HepG2 (cell line): ENCODE data around the gene SLC38A8. TPM values are rescaled to one million over a fixed set of nuclear protein-coding genes. Genes with fewer than 3 reads are reported as not detected.

Experiments
- ATAC-seq: fragments of 200-7000 bp; cut with Tn5 transposase; 3 replicates; pipeline ENCODE4 v1.9.1; 2020; ENCODE audit warnings: mild to moderate bottlenecking, moderate library complexity
- BruUV-seq: library from RNA; stranded (reverse); fragments of 400-500 nt; replicated peaks from 2 replicates; lab custom pipeline; 2021; lab: Mats Ljungman, UMichigan
- CTCF ChIA-PET: fragments of 300-600 bp; formaldehyde crosslinking; extraction: SDS; loops from one replicate; lab custom pipeline; 2021; ENCODE audit warnings: low total read pairs, inconsistent platforms, low intra/inter-chr PET ratio; lab: Yijun Ruan, JAX
- POLR2A ChIA-PET: fragments of 350-600 bp; sonication (Branson Sonifier 250); formaldehyde crosslinking; loops from one replicate; lab custom pipeline; 2020; ENCODE audit warnings: antibody characterized with exemption, inconsistent platforms; lab: Yijun Ruan, JAX
- DNase-seq: peaks from one replicate; pipeline ENCODE4 v3.0.0-alpha.2; 2015; ENCODE audit warnings: low spot score
- FAIRE-seq: peaks from 3 replicates; lab custom pipeline; 2011; peaks lifted over from hg19 to GRCh38; lab: Jason Lieb, UNC
- H2AFZ ChIP-seq: one replicate; pipeline ENCODE4 v1.6.1; 2011; ENCODE audit warnings: low read length, inconsistent platforms
- H3K27ac ChIP-seq: fragments of 300-600 bp; 3 replicates; pipeline ENCODE4 v1.8.0; 2011; ENCODE audit warnings: mixed run types, mild to moderate bottlenecking, mixed read lengths, low read length, inconsistent platforms; ENCODE audit not compliant: insufficient read depth; ENCODE audit errors: extremely low read length
- H3K27me3 ChIP-seq, 2 experiments: fragments of 200-600 bp in 1 of 2; 2 replicates in 1 of 2; 3 replicates in 1 of 2; pipeline versions ENCODE4 v1.6.0 to v1.8.0; 2011; ENCODE audit warnings: low read length in 2 of 2, mild to moderate bottlenecking in 2 of 2, moderate library complexity in 2 of 2, inconsistent platforms in 1 of 2; ENCODE audit not compliant: insufficient read depth in 2 of 2, control insufficient read depth in 1 of 2
- H3K36me3 ChIP-seq, 2 experiments: fragments of 200-600 bp in 1 of 2; replicated peaks in 1 of 2; 2 replicates in 1 of 2; 3 replicates in 1 of 2; pipeline versions ENCODE4 v1.5.1 to v1.8.0; 2011; ENCODE audit warnings: low read length in 2 of 2, inconsistent platforms in 1 of 2; ENCODE audit not compliant: insufficient read depth in 2 of 2, control insufficient read depth in 1 of 2
- H3K4me1 ChIP-seq: 2 replicates; pipeline ENCODE4 v1.5.1; 2012; ENCODE audit warnings: low read length, inconsistent platforms; ENCODE audit not compliant: insufficient read depth
- H3K4me2 ChIP-seq: 2 replicates; pipeline ENCODE4 v1.6.0; 2011; ENCODE audit warnings: low read depth, low read length, inconsistent platforms
- H3K4me3 ChIP-seq, 3 experiments: fragments of 200-600 bp in 1 of 3; sonication (generic), shearing (Covaris generic) in 1 of 3; replicated peaks in 1 of 3; 2 replicates each; pipeline ENCODE4 v1.5.1; 2011 to 2016; ENCODE audit warnings: low read length in 3 of 3, inconsistent platforms in 2 of 3, low read depth in 2 of 3, mild to moderate bottlenecking in 2 of 3, control low read depth in 1 of 3, mixed read lengths in 1 of 3; ENCODE audit not compliant: insufficient read depth in 1 of 3
- H3K79me2 ChIP-seq: one replicate; pipeline ENCODE4 v1.6.1; 2011; ENCODE audit warnings: low read length, inconsistent platforms; ENCODE audit not compliant: insufficient read depth
- H3K9ac ChIP-seq: 2 replicates; pipeline ENCODE4 v1.6.0; 2011; ENCODE audit warnings: mild to moderate bottlenecking, low read depth, low read length, inconsistent platforms; ENCODE audit not compliant: insufficient read depth
- H3K9me3 ChIP-seq: 2 replicates; pipeline ENCODE4 v1.5.1; 2012; ENCODE audit warnings: mild to moderate bottlenecking, low read length
- H4K20me1 ChIP-seq: 2 replicates; pipeline ENCODE4 v1.6.0; 2011; ENCODE audit warnings: inconsistent platforms, mild to moderate bottlenecking, low read length, moderate library complexity; ENCODE audit not compliant: insufficient read depth
- FOXK1 ChIP-seq: sonication (generic); formaldehyde crosslinking; IDR thresholded peaks from 2 replicates; pipeline ENCODE4 v1.4.0; 2020; ENCODE audit warnings: low read depth, missing genetic modification reagents, borderline replicate concordance
- HDAC1 ChIP-seq: sonication (generic); formaldehyde crosslinking; IDR thresholded peaks from 2 replicates; pipeline ENCODE4 v1.5.1; 2020; ENCODE audit warnings: mild to moderate bottlenecking, missing genetic modification reagents
- NONO ChIP-seq, 2 experiments: fragments of 450-650 bp in 1 of 2; sonication (generic) in 1 of 2; formaldehyde crosslinking in 1 of 2; IDR thresholded peaks in 1 of 2; conservative IDR thresholded peaks in 1 of 2; 2 replicates each; pipeline versions ENCODE4 v1.6.1 to v1.8.0; 2017 to 2022; ENCODE audit warnings: mild to moderate bottlenecking in 1 of 2, missing genetic modification reagents in 1 of 2, moderate library complexity in 1 of 2
- RELA ChIP-seq: sonication (generic); formaldehyde crosslinking; IDR thresholded peaks from 2 replicates; pipeline ENCODE4 v1.4.0; 2020; ENCODE audit warnings: missing genetic modification reagents
- REXO4 ChIP-seq: sonication (generic); formaldehyde crosslinking; IDR thresholded peaks from 2 replicates; pipeline ENCODE4 v1.8.0; 2022; ENCODE audit warnings: missing genetic modification reagents, mild to moderate bottlenecking, borderline replicate concordance
- U2AF1 ChIP-seq: fragments of 200-400 bp; formaldehyde crosslinking; optimal IDR thresholded peaks from 2 replicates; pipeline ENCODE3; 2017; ENCODE audit warnings: mild to moderate bottlenecking, low read depth, low read length
- ZFAT ChIP-seq: sonication (generic); formaldehyde crosslinking; conservative IDR thresholded peaks from 2 replicates; pipeline ENCODE4 v1.8.1; 2023; ENCODE audit warnings: missing genetic modification reagents, inconsistent platforms
- ZNF143 ChIP-seq: sonication (generic); formaldehyde crosslinking; IDR thresholded peaks from 2 replicates; pipeline ENCODE4 v1.4.0; 2020; ENCODE audit warnings: missing genetic modification reagents
- ZNF260 ChIP-seq: sonication (generic); formaldehyde crosslinking; IDR thresholded peaks from 2 replicates; pipeline ENCODE4 v1.4.0; 2020; ENCODE audit warnings: missing genetic modification reagents, low read depth, mild to moderate bottlenecking, borderline replicate concordance
- ZNF660 ChIP-seq: sonication (generic); formaldehyde crosslinking; IDR thresholded peaks from 2 replicates; pipeline ENCODE4 v1.5.1; 2020; ENCODE audit warnings: mild to moderate bottlenecking, low read depth, missing genetic modification reagents, borderline replicate concordance
- ZNF879 ChIP-seq: sonication (generic); formaldehyde crosslinking; IDR thresholded peaks from 2 replicates; pipeline ENCODE4 v1.8.1; 2023; ENCODE audit warnings: missing genetic modification reagents
- ZSCAN22 ChIP-seq: sonication (generic); formaldehyde crosslinking; IDR thresholded peaks from 2 replicates; pipeline ENCODE4 v1.4.0; 2020; ENCODE audit warnings: mild to moderate bottlenecking, missing genetic modification reagents
- WGBS: methylation state at CpG from one replicate; pipeline ENCODE4 v1.1.6; 2017; ENCODE audit warnings: low lambda C conversion rate; 5-methylcytosine and 5-hydroxymethylcytosine counted together
- in situ Hi-C: cut with HindIII; loops from 2 replicates; pipeline ENCODE4 v1.10.0; 2017; ENCODE audit warnings: low pct_unique_long_range_greater_than_20kb; ENCODE audit not compliant: extremely low pct_ligation_motif_present
- intact Hi-C: fragments of 100-400 bp; cut with micrococcal nuclease; formaldehyde crosslinking; loops from one replicate; pipeline ENCODE4 v1.10.0; 2022; ENCODE audit not compliant: unreplicated experiment
- polyA plus RNA-seq, 8 experiments: library from polyadenylated mRNA; depleted of rRNA in 3 of 8; stranded (reverse) in 7 of 8; unstranded in 1 of 8; fragments of >200 nt; fragmentation: Illumina TruSeq in 4 of 8; extraction: Trizol in 4 of 8; gene quantifications; 2 replicates each; pipeline versions ENCODE4 v1.2.1 to v1.2.3, GENCODE V29; 2011 to 2016; ENCODE audit warnings: low read depth in 4 of 8, missing spikeins in 1 of 8, mixed read lengths in 1 of 8; ENCODE audit not compliant: insufficient read depth in 1 of 8
- total RNA-seq, 5 experiments: library from RNA; depleted of rRNA; stranded (reverse); fragments of >200 nt; fragmentation: Illumina TruSeq; extraction: Trizol; gene quantifications; 2 replicates each; pipeline ENCODE4 v1.2.3, GENCODE V29; 2016; ENCODE audit warnings: low read depth in 1 of 5
- TF ChIP-seq, protein P1 (sequence below): sonication (generic); formaldehyde crosslinking; IDR thresholded peaks from 2 replicates; pipeline ENCODE4 v1.5.0; 2020; ENCODE audit warnings: mild to moderate bottlenecking, missing genetic modification reagents
- TF ChIP-seq, protein P2 (sequence below): IDR thresholded peaks from 2 replicates; pipeline ENCODE4 v1.6.1; 2016; ENCODE audit warnings: control low read depth
- TF ChIP-seq, protein P3 (sequence below): sonication (generic); formaldehyde crosslinking; IDR thresholded peaks from 2 replicates; pipeline ENCODE4 v1.8.1; 2023; ENCODE audit warnings: mild to moderate bottlenecking, missing genetic modification reagents
- TF ChIP-seq, protein P4 (sequence below): sonication (generic); formaldehyde crosslinking; IDR thresholded peaks from 2 replicates; pipeline ENCODE4 v1.5.0; 2020; ENCODE audit warnings: missing genetic modification reagents
- TF ChIP-seq, protein P5 (sequence below): sonication (generic); formaldehyde crosslinking; IDR thresholded peaks from 2 replicates; pipeline ENCODE4 v1.4.0; 2020; ENCODE audit warnings: missing genetic modification reagents

The SLC38A8 gene
- total and polyA plus RNA-seq, 2 of the 13 experiments (the other 11 are each of a cell fraction or from before 2014, with no cell fraction given), result 0.24 to 0.37 TPM

DNA sequence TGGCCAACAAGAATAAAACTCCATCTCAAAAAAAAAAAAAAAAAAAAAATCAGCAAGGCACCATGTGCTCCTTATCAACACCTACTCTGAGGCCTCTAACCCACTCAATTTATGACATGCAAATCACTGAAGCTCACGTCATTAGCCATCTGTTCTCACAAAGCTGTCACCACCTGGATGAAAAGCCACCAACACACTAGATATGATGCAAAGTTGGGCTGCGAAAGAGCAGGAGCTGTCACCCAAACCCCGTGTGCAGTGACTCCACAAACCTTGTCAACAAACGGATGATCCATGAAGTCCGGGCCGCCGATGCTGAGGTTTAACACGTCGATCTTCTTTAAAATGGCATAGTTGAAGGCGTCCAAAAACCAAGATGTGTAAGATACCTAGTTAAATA, 48.9 kb upstream of the SLC38A8 start:
- H3K9me3 ChIP-seq, result no peaks in the 10 kb centered on the region
- 96% methylated on average over 10 of the region's 10 CpGs for WGBS
- no peak for FAIRE-seq
- H3K27ac ChIP-seq, result no peak overlapping the region
- no peak for ATAC-seq
- H3K4me2 ChIP-seq, result no peak overlapping the region
- H3K4me1 ChIP-seq, result peaks cover 5% of the 10 kb centered on the region
- H4K20me1 ChIP-seq, result peaks cover 12% of the 10 kb centered on the region
- POLR2A ChIA-PET, result interaction anchor here (0.9 to 1.1 kb wide), 2 partner anchors 25 to 48 kb away, joined by 3 to 4 read pairs; partner anchors contain the start of gene MBTPS1
- CTCF ChIA-PET, result no interaction called here
- BruUV-seq, result no TSS peak
- no peak overlapping the region for H2AFZ ChIP-seq
- H3K4me3 ChIP-seq, result no peak overlapping the region
- intact Hi-C loops (no loop called here), in situ Hi-C loops (no loop called here)
- H3K9ac ChIP-seq, result no peak overlapping the region
- no peaks in the 10 kb centered on the region for H3K79me2 ChIP-seq
- no peak for DNase-seq
- no peaks in the 10 kb centered on the region for H3K27me3 ChIP-seq
- H3K36me3 ChIP-seq, result peaks cover 41 to 90% of the 10 kb centered on the region in 2 experiments
- TF ChIP-seq HDAC1 (CRISPR knock-in tag) (no peak), ZNF260 (no peak), ZNF660 (CRISPR knock-in tag) (no peak), ZNF879 (no peak), ZNF143 (no peak), U2AF1 (no peak), REXO4 (CRISPR knock-in tag) (no peak), ZFAT (CRISPR knock-in tag) (no peak), ZSCAN22 (CRISPR knock-in tag) (no peak), NONO (IDR thresholded peaks at IDR 0.05) (no peak), NONO (CRISPR knock-in tag; conservative IDR thresholded peaks at IDR 0.05) (no peak), RELA (no peak), FOXK1 (no peak)
- TF ChIP-seq, protein P1, sequence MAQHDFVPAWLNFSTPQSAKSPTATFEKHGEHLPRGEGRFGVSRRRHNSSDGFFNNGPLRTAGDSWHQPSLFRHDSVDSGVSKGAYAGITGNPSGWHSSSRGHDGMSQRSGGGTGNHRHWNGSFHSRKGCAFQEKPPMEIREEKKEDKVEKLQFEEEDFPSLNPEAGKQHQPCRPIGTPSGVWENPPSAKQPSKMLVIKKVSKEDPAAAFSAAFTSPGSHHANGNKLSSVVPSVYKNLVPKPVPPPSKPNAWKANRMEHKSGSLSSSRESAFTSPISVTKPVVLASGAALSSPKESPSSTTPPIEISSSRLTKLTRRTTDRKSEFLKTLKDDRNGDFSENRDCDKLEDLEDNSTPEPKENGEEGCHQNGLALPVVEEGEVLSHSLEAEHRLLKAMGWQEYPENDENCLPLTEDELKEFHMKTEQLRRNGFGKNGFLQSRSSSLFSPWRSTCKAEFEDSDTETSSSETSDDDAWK (CRISPR knock-in tag), result no peak
- TF ChIP-seq, protein P2, sequence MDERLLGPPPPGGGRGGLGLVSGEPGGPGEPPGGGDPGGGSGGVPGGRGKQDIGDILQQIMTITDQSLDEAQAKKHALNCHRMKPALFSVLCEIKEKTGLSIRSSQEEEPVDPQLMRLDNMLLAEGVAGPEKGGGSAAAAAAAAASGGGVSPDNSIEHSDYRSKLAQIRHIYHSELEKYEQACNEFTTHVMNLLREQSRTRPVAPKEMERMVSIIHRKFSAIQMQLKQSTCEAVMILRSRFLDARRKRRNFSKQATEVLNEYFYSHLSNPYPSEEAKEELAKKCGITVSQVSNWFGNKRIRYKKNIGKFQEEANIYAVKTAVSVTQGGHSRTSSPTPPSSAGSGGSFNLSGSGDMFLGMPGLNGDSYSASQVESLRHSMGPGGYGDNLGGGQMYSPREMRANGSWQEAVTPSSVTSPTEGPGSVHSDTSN (CRISPR knock-in tag), result no peak
- TF ChIP-seq, protein P3, sequence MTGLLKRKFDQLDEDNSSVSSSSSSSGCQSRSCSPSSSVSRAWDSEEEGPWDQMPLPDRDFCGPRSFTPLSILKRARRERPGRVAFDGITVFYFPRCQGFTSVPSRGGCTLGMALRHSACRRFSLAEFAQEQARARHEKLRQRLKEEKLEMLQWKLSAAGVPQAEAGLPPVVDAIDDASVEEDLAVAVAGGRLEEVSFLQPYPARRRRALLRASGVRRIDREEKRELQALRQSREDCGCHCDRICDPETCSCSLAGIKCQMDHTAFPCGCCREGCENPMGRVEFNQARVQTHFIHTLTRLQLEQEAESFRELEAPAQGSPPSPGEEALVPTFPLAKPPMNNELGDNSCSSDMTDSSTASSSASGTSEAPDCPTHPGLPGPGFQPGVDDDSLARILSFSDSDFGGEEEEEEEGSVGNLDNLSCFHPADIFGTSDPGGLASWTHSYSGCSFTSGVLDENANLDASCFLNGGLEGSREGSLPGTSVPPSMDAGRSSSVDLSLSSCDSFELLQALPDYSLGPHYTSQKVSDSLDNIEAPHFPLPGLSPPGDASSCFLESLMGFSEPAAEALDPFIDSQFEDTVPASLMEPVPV (CRISPR knock-in tag), result no peak
- TF ChIP-seq, protein P4, sequence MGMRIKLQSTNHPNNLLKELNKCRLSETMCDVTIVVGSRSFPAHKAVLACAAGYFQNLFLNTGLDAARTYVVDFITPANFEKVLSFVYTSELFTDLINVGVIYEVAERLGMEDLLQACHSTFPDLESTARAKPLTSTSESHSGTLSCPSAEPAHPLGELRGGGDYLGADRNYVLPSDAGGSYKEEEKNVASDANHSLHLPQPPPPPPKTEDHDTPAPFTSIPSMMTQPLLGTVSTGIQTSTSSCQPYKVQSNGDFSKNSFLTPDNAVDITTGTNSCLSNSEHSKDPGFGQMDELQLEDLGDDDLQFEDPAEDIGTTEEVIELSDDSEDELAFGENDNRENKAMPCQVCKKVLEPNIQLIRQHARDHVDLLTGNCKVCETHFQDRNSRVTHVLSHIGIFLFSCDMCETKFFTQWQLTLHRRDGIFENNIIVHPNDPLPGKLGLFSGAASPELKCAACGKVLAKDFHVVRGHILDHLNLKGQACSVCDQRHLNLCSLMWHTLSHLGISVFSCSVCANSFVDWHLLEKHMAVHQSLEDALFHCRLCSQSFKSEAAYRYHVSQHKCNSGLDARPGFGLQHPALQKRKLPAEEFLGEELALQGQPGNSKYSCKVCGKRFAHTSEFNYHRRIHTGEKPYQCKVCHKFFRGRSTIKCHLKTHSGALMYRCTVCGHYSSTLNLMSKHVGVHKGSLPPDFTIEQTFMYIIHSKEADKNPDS (CRISPR knock-in tag), result no peak
- TF ChIP-seq, protein P5, sequence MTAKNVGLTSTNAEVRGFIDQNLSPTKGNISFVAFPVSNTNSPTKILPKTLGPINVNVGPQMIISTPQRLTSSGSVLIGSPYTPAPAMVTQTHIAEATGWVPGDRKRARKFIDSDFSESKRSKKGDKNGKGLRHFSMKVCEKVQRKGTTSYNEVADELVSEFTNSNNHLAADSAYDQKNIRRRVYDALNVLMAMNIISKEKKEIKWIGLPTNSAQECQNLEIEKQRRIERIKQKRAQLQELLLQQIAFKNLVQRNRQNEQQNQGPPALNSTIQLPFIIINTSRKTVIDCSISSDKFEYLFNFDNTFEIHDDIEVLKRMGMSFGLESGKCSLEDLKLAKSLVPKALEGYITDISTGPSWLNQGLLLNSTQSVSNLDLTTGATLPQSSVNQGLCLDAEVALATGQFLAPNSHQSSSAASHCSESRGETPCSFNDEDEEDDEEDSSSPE (CRISPR knock-in tag), result no peak
